22Rv1 (cell line): ENCODE results near the gene GALNTL6.

Source experiments
- H3K27ac ChIP-seq: fragments of 450-650 bp; 2 replicates; pipeline ENCODE4 v1.5.1; 2017
- ZFX ChIP-seq: fragments of 450-650 bp; IDR thresholded peaks from 2 replicates; pipeline ENCODE4 v1.6.1; 2017; ENCODE audit warnings: antibody characterized with exemption, borderline replicate concordance
- TF ChIP-seq, protein P1 (sequence below): fragments of 450-650 bp; IDR thresholded peaks from 2 replicates; pipeline ENCODE4 v1.5.1; 2017; ENCODE audit warnings: mild to moderate bottlenecking

The GALNTL6 gene

DNA sequence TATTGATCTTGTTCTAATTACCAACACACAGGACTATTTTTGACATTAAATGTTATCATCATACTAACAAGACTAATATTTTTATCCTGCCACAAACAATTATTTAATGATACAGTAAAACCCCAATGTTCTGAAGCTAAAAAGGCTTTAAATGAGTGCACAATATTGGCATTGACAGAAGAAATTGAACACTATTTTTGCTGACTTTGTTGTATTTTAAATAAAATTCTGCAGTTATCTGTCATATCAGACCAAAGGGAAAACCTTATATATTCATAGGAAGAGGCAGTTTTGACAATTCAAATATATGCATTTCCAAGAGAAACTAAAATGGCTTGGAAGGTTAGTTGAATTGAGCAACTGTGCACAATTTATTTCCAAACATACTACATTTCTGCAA lies 957.6 kb downstream of the GALNTL6 start:
- TF ChIP-seq ZFX: no peak
- TF ChIP-seq, protein P1, sequence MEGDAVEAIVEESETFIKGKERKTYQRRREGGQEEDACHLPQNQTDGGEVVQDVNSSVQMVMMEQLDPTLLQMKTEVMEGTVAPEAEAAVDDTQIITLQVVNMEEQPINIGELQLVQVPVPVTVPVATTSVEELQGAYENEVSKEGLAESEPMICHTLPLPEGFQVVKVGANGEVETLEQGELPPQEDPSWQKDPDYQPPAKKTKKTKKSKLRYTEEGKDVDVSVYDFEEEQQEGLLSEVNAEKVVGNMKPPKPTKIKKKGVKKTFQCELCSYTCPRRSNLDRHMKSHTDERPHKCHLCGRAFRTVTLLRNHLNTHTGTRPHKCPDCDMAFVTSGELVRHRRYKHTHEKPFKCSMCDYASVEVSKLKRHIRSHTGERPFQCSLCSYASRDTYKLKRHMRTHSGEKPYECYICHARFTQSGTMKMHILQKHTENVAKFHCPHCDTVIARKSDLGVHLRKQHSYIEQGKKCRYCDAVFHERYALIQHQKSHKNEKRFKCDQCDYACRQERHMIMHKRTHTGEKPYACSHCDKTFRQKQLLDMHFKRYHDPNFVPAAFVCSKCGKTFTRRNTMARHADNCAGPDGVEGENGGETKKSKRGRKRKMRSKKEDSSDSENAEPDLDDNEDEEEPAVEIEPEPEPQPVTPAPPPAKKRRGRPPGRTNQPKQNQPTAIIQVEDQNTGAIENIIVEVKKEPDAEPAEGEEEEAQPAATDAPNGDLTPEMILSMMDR: no peak
- H3K27ac ChIP-seq: no peak overlapping the region

DNA sequence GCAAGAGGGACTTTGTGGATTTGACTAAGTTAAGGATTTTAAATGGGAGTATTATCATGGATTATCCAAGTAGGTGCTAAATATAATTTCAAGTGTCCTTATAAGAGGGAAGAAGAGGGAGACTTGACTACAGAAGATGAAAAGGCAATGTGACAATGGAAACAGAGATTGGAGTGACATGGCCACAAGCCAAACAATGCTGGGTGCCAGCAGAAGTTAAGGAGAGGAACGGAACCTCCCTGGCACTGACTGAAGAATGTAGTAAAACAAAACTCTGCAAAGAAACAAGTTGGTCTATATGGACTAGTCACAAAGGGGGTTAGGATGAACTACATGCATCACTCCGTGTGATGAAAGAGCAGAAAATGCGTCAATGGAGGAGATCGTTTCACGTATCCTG lies 959.6 kb downstream of the GALNTL6 start:
- no peak for TF ChIP-seq ZFX
- TF ChIP-seq, protein P1: no peak
- no peak overlapping the region for H3K27ac ChIP-seq

DNA sequence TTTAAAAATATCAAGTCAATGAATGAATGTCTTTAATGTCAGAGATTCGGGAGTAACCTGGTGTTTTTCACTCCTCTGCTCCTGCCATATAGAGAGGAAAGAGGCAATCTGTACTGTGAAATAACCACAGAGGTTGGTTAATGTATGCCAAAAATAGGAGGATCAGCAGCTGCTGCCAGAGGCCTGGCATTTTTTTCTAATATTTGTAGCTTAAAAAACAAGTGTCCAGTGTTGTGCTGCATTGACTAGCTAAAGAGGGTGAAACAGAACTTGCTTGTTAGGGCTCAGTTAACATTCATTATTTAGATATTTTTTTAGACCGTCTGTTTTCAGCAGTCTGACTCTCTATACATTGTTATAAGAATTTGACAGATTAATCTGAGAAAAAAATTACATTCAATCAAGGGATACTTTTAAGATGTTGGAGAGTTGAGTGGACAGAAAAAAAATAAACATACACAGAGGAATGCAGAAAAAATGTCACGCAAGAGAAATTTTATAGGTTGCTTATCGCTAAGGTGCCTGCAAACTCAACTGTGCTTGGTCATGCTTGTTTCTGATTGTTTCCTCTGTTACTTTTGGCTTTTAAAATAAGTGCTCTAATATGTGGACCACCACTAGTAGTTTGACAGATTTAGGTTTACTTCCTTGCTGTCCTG lies 963.1 kb downstream of the GALNTL6 start:
- TF ChIP-seq, protein P1: no peak
- TF ChIP-seq ZFX: no peak

DNA sequence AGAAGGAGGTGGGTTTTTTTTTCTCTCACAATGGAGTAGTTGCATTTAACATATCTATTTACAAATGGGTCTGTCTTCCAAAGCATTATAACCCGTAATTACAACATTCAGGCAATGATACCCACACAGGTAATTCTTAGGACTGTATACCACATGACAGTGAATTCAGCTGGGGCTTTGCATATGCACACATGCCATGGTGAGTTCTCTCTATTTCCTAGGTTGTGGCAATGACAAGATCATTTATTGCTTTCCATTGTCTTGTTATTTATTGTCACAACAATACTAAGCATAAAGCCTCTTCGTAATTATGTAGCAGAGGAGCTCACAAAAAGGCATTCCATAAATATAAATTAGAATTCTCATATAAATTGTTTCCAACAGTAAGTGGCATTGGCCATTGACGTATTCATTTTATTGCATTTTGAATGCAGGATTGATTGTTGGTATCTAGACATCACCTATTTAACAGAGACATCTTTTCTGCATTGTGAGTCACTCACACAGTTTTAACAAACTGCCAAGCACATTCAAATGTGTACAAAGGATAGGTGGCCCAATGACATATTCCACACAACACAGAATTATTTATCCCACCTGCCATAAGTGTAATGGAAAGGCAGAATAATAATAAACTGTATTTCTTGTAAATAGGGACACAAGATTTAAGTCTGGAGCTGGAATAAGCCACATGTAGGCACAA lies 964.7 kb downstream of the GALNTL6 start:
- no peak overlapping the region for H3K27ac ChIP-seq
- TF ChIP-seq, protein P1: no peak
- no peak for TF ChIP-seq ZFX

More for the DNA sequence above, 963.1 kb downstream of the GALNTL6 start:
- H3K27ac ChIP-seq: no peak overlapping the region

DNA sequence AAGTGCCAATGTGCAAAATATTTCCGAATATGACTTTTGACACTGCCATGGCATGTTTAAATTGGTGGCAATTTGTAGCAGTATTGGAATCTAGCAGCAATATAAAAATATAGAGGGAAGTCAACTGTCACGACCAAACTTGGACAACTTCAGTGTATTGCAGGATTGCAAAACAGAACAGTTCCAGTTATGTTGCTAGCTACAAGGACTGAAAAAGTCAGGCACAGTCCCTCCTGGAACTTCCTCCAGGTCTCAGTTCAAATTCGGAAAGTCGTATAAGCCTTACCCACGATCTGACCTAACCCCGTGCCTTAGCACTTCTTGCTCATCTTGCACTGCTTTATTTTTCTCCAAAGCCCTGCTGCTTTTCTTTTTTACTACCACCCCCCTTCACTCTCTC lies 965.4 kb downstream of the GALNTL6 start:
- no peak overlapping the region for H3K27ac ChIP-seq
- TF ChIP-seq, protein P1: no peak
- no peak for TF ChIP-seq ZFX

DNA sequence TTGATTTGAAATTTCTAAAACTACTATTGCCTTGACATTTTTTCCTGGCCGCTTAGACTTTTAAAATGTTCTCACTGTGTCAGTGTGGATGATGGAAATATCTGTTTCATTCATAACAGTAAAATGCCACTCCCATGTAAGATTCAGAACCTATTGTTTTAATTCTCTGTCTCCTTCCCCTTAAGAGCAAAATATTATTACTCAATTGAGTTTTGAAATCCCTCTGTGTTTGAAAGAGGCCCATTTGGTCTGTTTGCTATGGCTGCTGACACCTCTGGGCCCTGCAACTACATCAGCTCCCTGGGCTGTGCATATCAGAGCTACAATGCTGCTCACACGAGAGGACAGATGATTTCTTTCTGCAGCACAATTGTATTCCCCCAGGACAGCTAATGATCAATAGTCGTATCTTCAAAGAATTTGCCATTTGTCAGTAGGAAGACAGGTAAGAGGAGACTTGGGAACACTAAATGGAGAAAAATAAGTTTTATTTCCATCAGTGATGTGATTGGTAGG lies 967.4 kb downstream of the GALNTL6 start:
- no peak overlapping the region for H3K27ac ChIP-seq
- TF ChIP-seq, protein P1: no peak
- TF ChIP-seq ZFX: no peak

DNA sequence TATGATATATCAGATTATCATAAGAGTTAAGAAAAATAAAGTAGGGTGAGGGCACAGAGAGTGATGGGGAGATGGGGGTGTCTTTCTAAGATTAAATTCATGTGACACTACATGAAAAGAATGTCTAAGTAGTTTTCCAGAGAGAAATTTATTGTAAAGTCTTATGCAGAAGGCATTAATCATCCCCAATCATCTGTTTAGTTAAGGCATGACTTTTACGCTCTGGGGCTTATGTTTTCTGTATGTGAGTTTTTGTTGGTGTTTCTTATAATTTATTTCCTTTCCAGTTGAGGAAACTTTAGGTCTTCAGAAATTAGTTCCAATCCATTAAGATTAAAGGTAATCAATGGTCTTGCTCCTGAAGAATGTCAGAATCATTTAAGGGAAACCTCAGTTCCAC lies 972.4 kb downstream of the GALNTL6 start:
- H3K27ac ChIP-seq: no peak overlapping the region
- TF ChIP-seq ZFX: no peak
- TF ChIP-seq, protein P1: no peak
